Neural progenitor cell (in vitro differentiated cells): ENCODE results near the gene ECHDC1.

Experiments
- CTCF ChIP-seq: fragments of 200-600 bp; sonication (generic); IDR thresholded peaks from 2 replicates; pipeline ENCODE4 v1.5.1; 2017; ENCODE audit warnings: antibody characterized with exemption, mild to moderate bottlenecking
- EZH2 ChIP-seq: fragments of 200-600 bp; sonication (generic); IDR thresholded peaks from 2 replicates; pipeline ENCODE4 v1.6.1; 2017; ENCODE audit warnings: antibody characterized with exemption, mild to moderate bottlenecking, moderate library complexity

- TF ChIP-seq CTCF = no peak
- no peak for TF ChIP-seq EZH2
Measured at GRCh38 chr6:127352524-127352923, 9.1 kb upstream of the ECHDC1 start.
